Measurements from ENCODE around the gene CERK.

Gene CERK

DNA sequence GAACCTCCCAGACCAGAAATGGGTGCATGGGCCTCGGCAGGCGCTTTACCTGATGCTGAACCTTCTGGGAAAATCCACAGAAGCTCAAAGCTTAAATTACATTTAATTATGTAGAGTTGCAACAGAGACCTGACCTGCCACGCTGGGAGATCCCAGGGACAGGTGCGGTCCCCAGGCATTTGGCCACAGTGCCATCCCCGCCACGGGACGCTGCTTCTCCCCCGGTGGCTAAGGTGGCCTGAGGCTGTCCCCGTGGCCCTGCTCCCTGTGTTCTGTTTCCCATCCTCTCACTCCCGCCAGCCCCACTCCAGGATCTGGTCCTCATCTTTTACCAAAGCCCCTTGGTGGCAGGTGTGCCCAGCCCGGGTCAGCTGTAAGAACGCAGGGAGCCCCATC lies 78.3 kb downstream of the CERK start:
- DNase-seq (ENCODE audit: low read depth), result no peak
- TF ChIP-seq, protein P1, sequence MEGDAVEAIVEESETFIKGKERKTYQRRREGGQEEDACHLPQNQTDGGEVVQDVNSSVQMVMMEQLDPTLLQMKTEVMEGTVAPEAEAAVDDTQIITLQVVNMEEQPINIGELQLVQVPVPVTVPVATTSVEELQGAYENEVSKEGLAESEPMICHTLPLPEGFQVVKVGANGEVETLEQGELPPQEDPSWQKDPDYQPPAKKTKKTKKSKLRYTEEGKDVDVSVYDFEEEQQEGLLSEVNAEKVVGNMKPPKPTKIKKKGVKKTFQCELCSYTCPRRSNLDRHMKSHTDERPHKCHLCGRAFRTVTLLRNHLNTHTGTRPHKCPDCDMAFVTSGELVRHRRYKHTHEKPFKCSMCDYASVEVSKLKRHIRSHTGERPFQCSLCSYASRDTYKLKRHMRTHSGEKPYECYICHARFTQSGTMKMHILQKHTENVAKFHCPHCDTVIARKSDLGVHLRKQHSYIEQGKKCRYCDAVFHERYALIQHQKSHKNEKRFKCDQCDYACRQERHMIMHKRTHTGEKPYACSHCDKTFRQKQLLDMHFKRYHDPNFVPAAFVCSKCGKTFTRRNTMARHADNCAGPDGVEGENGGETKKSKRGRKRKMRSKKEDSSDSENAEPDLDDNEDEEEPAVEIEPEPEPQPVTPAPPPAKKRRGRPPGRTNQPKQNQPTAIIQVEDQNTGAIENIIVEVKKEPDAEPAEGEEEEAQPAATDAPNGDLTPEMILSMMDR (IDR thresholded peaks at IDR 0.05; ENCODE audit: low read depth, low read length), result no peak
- no peak for TF ChIP-seq MAX (IDR thresholded peaks at IDR 0.05; ENCODE audit: low read depth, low read length)
- TF ChIP-seq MYC (IDR thresholded peaks at IDR 0.05; ENCODE audit: low read depth, low read length), result no peak
- no peak for TF ChIP-seq POLR2A (IDR thresholded peaks at IDR 0.05; ENCODE audit: extremely low read depth, insufficient read length)
- H3K4me3 ChIP-seq (ENCODE audit: low read depth, low read length), result no peak overlapping the region

DNA sequence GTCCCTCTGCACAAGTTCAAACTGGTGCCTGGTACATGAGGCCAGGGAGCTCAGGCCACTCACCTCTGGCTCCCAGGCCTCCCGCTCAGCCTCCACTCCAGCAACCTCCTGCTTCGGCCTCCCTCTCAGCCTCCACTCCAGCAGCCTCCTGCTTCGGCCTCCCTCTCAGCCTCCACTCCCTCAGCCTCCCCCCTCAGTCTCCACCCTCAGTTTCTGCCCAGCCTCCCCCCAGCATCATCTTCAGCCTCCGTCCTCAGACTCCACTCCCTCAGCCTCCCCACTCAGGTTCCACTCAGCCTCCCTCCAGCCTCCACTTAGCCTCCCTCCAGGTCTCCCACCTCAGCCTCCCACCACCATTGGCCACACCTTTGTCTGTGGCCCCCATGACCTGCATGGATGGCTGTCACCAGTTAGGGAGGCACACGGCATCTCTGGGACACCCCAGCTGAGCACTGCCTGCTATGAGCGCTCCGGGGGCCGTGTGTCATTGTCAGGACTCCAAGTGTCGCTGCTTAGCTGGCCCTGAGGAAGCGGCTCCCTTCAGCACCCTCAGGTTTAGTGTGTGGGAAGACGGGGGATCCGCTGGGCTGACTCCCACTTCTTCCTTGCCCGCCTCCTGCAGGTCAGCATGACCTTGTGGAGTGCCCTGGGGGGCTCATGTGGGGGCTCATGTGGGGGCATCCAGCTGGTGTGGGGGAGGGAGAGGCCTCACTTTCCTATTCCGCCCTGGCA lies 78.8 kb downstream of the CERK start:
- H3K4me3 ChIP-seq (ENCODE audit: low read depth, low read length), result no peak overlapping the region
- DNase-seq (ENCODE audit: low read depth), result no peak
- no peak for TF ChIP-seq POLR2A (IDR thresholded peaks at IDR 0.05; ENCODE audit: extremely low read depth, insufficient read length)
- TF ChIP-seq, protein P1 (IDR thresholded peaks at IDR 0.05; ENCODE audit: low read depth, low read length), result no peak
- no peak for TF ChIP-seq MYC (IDR thresholded peaks at IDR 0.05; ENCODE audit: low read depth, low read length)
- TF ChIP-seq MAX (IDR thresholded peaks at IDR 0.05; ENCODE audit: low read depth, low read length), result no peak

- no peak overlapping the region for H3K4me3 ChIP-seq (ENCODE audit: low read depth, low read length)
- DNase-seq (ENCODE audit: low read depth), result no peak
- TF ChIP-seq, protein P1 (IDR thresholded peaks at IDR 0.05; ENCODE audit: low read depth, low read length), result no peak
- TF ChIP-seq MAX (IDR thresholded peaks at IDR 0.05; ENCODE audit: low read depth, low read length) (no peak), MYC (IDR thresholded peaks at IDR 0.05; ENCODE audit: low read depth, low read length) (no peak), POLR2A (IDR thresholded peaks at IDR 0.05; ENCODE audit: extremely low read depth, insufficient read length) (no peak)
These were observed 79.8 kb downstream of the CERK start for GRCh38 chr22:46657996-46658947.

DNA sequence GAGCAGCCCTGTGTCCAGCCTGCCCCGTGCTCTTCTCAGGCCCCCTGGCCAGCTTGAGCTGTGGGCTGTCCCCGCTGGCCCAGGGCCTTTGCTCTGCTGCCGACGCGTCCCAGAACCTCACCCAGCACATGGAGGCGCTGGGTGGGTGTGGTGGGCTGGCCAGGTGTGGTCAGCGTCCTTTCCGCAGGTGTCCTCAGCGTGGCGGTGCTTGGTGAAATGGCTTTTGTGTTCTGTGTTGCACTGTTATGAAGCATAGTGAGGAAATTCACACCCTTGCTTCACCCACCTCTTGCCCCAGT lies 80.4 kb downstream of the CERK start:
- H3K4me3 ChIP-seq (ENCODE audit: low read depth, low read length), result no peak overlapping the region
- no peak for DNase-seq (ENCODE audit: low read depth)
- no peak for TF ChIP-seq MYC (IDR thresholded peaks at IDR 0.05; ENCODE audit: low read depth, low read length)
- no peak for TF ChIP-seq POLR2A (IDR thresholded peaks at IDR 0.05; ENCODE audit: extremely low read depth, insufficient read length)
- TF ChIP-seq, protein P1 (IDR thresholded peaks at IDR 0.05; ENCODE audit: low read depth, low read length), result no peak
- no peak for TF ChIP-seq MAX (IDR thresholded peaks at IDR 0.05; ENCODE audit: low read depth, low read length)

- no peak for DNase-seq (ENCODE audit: low read depth)
- TF ChIP-seq MYC (IDR thresholded peaks at IDR 0.05; ENCODE audit: low read depth, low read length), result no peak
- no peak for TF ChIP-seq POLR2A (IDR thresholded peaks at IDR 0.05; ENCODE audit: extremely low read depth, insufficient read length)
- TF ChIP-seq MAX (IDR thresholded peaks at IDR 0.05; ENCODE audit: low read depth, low read length), result no peak
- TF ChIP-seq, protein P1 (IDR thresholded peaks at IDR 0.05; ENCODE audit: low read depth, low read length), result no peak
- no peak overlapping the region for H3K4me3 ChIP-seq (ENCODE audit: low read depth, low read length)
These were observed 81.0 kb downstream of the CERK start for GRCh38 chr22:46656856-46657654.

Measured in NB4 (cell line).